Heart left ventricle (tissue), 13 donors: ENCODE results near the gene AP3S2.

Experiments
- POLR2A ChIP-seq, 2 donors: fragments of 450-650 bp; IDR thresholded peaks; one replicate each; pipeline ENCODE4 v1.6.1; 2017; ENCODE audit warnings: antibody characterized with exemption in 2 of 2, mild to moderate bottlenecking in 2 of 2, moderate library complexity in 2 of 2
- TF ChIP-seq, protein P1 (sequence below), 12 donors: fragments of 200-600 bp; sonication (generic) in 4 of 12; IDR thresholded peaks; one replicate each; pipeline versions ENCODE4 v1.5.0 to v1.8.0; 2018 to 2022; ENCODE audit warnings: antibody characterized with exemption in 12 of 12, mild to moderate bottlenecking in 5 of 12
- donor health status: ischemic (EF 13 %, LVEDD 7.1; RV severe dilation, severe dysfunction).
- donor health status: DM: no; HTN: yes; CAD: no.
- donor health status: DM: no; HTN: no; CAD: no.
- donor health status: ischemic (EF 25% LVEDD 6.9; RV normal size, moderate dysfunction).
- donor health status: ischemic (EF 25% LVEDD 5.7; RV mildly dilated, moderate dysfunction).
- donor health status: ischemic (EF 35%, LVEDD 5.7; RV mildly dilated, moderate dysfunction).
- donor health status: nonischemic (EF 11% LVEDD 7.7; RV severe dilation, severe dysfunction).
- donor health status: DM: yes; HTN: yes; CAD: no.
- donor health status: PGD.
- donor health status: ischemic (EF 29% LVEDD 5.4; RV normal size, mild dysfunction).
- donor health status: nonischemic (EF 23%, LVEDD 6.1; RV moderate dilation, normal function).

DNA sequence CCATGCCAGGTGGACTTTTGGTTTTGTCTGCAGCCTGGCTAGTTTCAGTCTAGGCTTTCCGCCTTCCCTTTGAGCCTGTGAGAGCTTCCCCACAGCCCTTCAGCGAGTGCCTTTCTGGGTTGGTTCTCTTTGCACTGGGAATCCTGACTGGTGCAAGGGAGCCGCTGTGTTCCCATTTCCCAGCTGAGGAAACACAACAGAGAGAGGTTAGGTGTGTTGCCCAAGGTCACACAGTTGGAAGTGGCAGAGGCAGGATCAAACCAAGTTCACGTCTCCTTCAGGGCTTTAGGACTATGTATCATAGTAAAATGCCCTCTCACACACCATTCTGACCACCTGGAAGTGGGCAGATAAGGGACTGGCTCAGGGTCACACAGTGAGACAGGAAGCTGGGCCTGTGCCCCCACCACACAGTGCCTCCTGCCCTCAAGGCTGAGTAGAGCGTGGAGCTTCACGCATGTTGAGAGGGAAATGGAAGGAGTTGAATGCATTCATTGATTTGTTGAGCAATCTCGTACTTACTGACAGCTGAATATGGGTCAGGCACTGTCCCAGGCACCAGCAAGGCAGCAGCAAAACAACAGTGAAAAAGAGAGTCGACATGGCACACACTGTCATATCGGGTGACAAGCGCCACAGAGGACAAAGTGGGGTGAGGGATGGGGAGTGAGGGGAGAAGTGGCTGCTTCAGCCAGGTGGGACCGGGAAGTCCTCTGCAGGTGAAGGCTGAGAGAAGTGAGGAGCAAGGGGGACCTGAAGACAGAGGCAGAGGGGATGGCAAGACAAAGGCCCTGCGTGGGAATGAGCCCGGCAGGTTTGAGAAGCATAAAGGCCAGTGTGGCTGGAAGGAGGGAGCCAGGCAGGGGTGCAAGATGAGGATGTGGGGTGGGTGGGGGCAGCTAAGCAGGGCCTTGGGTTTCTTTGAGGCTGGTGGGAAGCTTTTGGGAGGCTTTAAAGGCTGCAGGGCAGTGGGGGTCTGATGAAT is 66.8 kb downstream of the AP3S2 start:
- TF ChIP-seq, protein P1, sequence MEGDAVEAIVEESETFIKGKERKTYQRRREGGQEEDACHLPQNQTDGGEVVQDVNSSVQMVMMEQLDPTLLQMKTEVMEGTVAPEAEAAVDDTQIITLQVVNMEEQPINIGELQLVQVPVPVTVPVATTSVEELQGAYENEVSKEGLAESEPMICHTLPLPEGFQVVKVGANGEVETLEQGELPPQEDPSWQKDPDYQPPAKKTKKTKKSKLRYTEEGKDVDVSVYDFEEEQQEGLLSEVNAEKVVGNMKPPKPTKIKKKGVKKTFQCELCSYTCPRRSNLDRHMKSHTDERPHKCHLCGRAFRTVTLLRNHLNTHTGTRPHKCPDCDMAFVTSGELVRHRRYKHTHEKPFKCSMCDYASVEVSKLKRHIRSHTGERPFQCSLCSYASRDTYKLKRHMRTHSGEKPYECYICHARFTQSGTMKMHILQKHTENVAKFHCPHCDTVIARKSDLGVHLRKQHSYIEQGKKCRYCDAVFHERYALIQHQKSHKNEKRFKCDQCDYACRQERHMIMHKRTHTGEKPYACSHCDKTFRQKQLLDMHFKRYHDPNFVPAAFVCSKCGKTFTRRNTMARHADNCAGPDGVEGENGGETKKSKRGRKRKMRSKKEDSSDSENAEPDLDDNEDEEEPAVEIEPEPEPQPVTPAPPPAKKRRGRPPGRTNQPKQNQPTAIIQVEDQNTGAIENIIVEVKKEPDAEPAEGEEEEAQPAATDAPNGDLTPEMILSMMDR (IDR thresholded peaks at IDR 0.05), result no peak
- no peak for TF ChIP-seq POLR2A (IDR thresholded peaks at IDR 0.05)
